Measurements from ENCODE around the gene ECHS1.

The ECHS1 gene

GRCh38 chr10:133358925-133359310 lies 14.2 kb downstream of the ECHS1 start:
- no peak for TF ChIP-seq CTCF (IDR thresholded peaks at IDR 0.05; ENCODE audit: control insufficient read depth, insufficient read depth, low read depth, low read length, missing control alignments)

GRCh38 chr10:133358162-133358924 lies 14.8 kb downstream of the ECHS1 start:
- no peak for TF ChIP-seq CTCF (IDR thresholded peaks at IDR 0.05; ENCODE audit: control insufficient read depth, insufficient read depth, low read depth, low read length, missing control alignments)
- DNase-seq (ENCODE audit: low read depth) = no peak
- H3K4me3 ChIP-seq (ENCODE audit: control insufficient read depth, low read depth, low read length) = no peak overlapping the region

More at GRCh38 chr10:133358925-133359310, 14.2 kb downstream of the ECHS1 start:
- H3K4me3 ChIP-seq (ENCODE audit: control insufficient read depth, low read depth, low read length) = no peak overlapping the region
- DNase-seq (ENCODE audit: low read depth) = no peak

GRCh38 chr10:133357285-133358161 lies 15.6 kb downstream of the ECHS1 start, which contains the start of gene FUOM:
Gene FUOM (minus strand): TSS chr10:133358019. CDS start chr10:133358007, 12 bp downstream.
- H3K4me3 ChIP-seq (ENCODE audit: control insufficient read depth, low read depth, low read length) = peak within 1 kb of the TSS; percentile 35
- no peak for TF ChIP-seq CTCF (IDR thresholded peaks at IDR 0.05; ENCODE audit: control insufficient read depth, insufficient read depth, low read depth, low read length, missing control alignments)
- no peak for DNase-seq (ENCODE audit: low read depth)

- no peak for DNase-seq (ENCODE audit: low read depth)
- peak overlapping the region; percentile 35 for H3K4me3 ChIP-seq (ENCODE audit: control insufficient read depth, low read depth, low read length)
- no peak for TF ChIP-seq CTCF (IDR thresholded peaks at IDR 0.05; ENCODE audit: control insufficient read depth, insufficient read depth, low read depth, low read length, missing control alignments)
These were observed 16.4 kb downstream of the ECHS1 start for GRCh38 chr10:133356549-133357284.

GRCh38 chr10:133355991-133356390 lies 17.2 kb downstream of the ECHS1 start:
- H3K4me3 ChIP-seq (ENCODE audit: control insufficient read depth, low read depth, low read length) = no peak overlapping the region
- DNase-seq (ENCODE audit: low read depth) = no peak
- TF ChIP-seq CTCF (IDR thresholded peaks at IDR 0.05; ENCODE audit: control insufficient read depth, insufficient read depth, low read depth, low read length, missing control alignments) = no peak

- DNase-seq (ENCODE audit: low read depth) = no peak
- no peak for TF ChIP-seq CTCF (IDR thresholded peaks at IDR 0.05; ENCODE audit: control insufficient read depth, insufficient read depth, low read depth, low read length, missing control alignments)
- no peak overlapping the region for H3K4me3 ChIP-seq (ENCODE audit: control insufficient read depth, low read depth, low read length)
These were observed 17.9 kb downstream of the ECHS1 start for GRCh38 chr10:133355266-133355665.

Measured in AG09309 (cell line).